ENCODE data around the gene NCOA1.

GRCh38 chr2:24461685-24462084, 29.4 kb upstream of the NCOA1 start:
- no peak for TF ChIP-seq BHLHE40 (IDR thresholded peaks at IDR 0.05; ENCODE audit: borderline replicate concordance)
- no peak for TF ChIP-seq FOXA1 (IDR thresholded peaks at IDR 0.05)
- TF ChIP-seq TARDBP (IDR thresholded peaks at IDR 0.05): no peak
- no peak for TF ChIP-seq L3MBTL2 (conservative IDR thresholded peaks at IDR 0.05)
- no peak for TF ChIP-seq NFRKB (IDR thresholded peaks at IDR 0.05)

Measured in HEK293T (cell line).